SK-N-SH (cell line): ENCODE measurements around the gene TLCD2. TPM values are rescaled to one million over a fixed set of nuclear protein-coding genes. Genes with fewer than 3 reads are reported as not detected.
"Not testable (repeated sequence)": the region's sequence is repeated elsewhere in the genome, so short reads cannot be mapped to it uniquely, and the experiment has no call there.

ENCODE experiments used
- CTCF ChIA-PET: fragments of 300-600, 350-600 bp; formaldehyde crosslinking; extraction: SDS; loops from one replicate; lab custom pipeline; 2021; lab: Yijun Ruan, JAX
- POLR2A ChIA-PET: fragments of 350-600 bp; sonication (Branson Sonifier 250); formaldehyde crosslinking; extraction: SDS; loops from one replicate; lab custom pipeline; 2020; ENCODE audit warnings: antibody characterized with exemption, inconsistent platforms; lab: Yijun Ruan, JAX
- DNase-seq: peaks from one replicate; pipeline ENCODE4 v3.0.0; 2012
- H2AFZ ChIP-seq: fragments of 200-600 bp; sonication (generic); 2 replicates; pipeline ENCODE4 v1.8.1; 2016; ENCODE audit warnings: antibody characterized with exemption, mild to moderate bottlenecking, low read depth
- H3F3A ChIP-seq: fragments of 200-600 bp; sonication (generic); replicated peaks from 2 replicates; pipeline ENCODE3; 2016; ENCODE audit warnings: antibody characterized with exemption, mild to moderate bottlenecking; ENCODE audit not compliant: insufficient read depth
- H3K27ac ChIP-seq, 2 experiments: fragments of 200-500 bp in 1 of 2; fragments of 200-600 bp in 1 of 2; sonication (Bioruptor generic) in 1 of 2; sonication (generic), shearing (Covaris generic) in 1 of 2; 2 replicates each; pipeline versions ENCODE4 v1.5.1 to v1.6.1; 2014 to 2016; ENCODE audit warnings: low read depth in 2 of 2, inconsistent platforms in 1 of 2, low read length in 1 of 2, mild to moderate bottlenecking in 1 of 2, mixed read lengths in 1 of 2
- H3K27me3 ChIP-seq: fragments of 200-600 bp; sonication (generic), shearing (Covaris generic); 2 replicates; pipeline ENCODE4 v1.6.1; 2016; ENCODE audit warnings: mixed run types; ENCODE audit not compliant: insufficient read depth
- H3K36me3 ChIP-seq, 2 experiments: fragments of 200-500 bp in 1 of 2; fragments of 200-600 bp in 1 of 2; sonication (Bioruptor generic) in 1 of 2; sonication (generic) in 1 of 2; replicated peaks in 1 of 2; 2 replicates each; pipeline versions ENCODE3 to v1.5.1; 2014 to 2016; ENCODE audit warnings: low read length in 1 of 2, mild to moderate bottlenecking in 1 of 2; ENCODE audit not compliant: insufficient read depth in 2 of 2, control insufficient read depth in 1 of 2
- H3K4me1 ChIP-seq, 2 experiments: fragments of 200-500 bp in 1 of 2; fragments of 200-600 bp in 1 of 2; sonication (Bioruptor generic) in 1 of 2; sonication (generic), shearing (Covaris generic) in 1 of 2; 2 replicates each; pipeline versions ENCODE4 v1.5.1 to v1.6.1; 2014 to 2016; ENCODE audit warnings: low read depth in 1 of 2, low read length in 1 of 2, mixed run types in 1 of 2; ENCODE audit not compliant: insufficient read depth in 2 of 2, control insufficient read depth in 1 of 2
- H3K4me2 ChIP-seq: fragments of 200-600 bp; sonication (generic), shearing (Covaris generic); 2 replicates; pipeline ENCODE4 v1.6.1; 2017; ENCODE audit warnings: mixed run types
- H3K4me3 ChIP-seq, 2 experiments: fragments of 200-500 bp in 1 of 2; fragments of 200-600 bp in 1 of 2; sonication (Bioruptor generic) in 1 of 2; sonication (generic), shearing (Covaris generic) in 1 of 2; 2 replicates each; pipeline versions ENCODE4 v1.5.1 to v1.8.1; 2014 to 2016; ENCODE audit warnings: low read depth in 2 of 2, inconsistent platforms in 1 of 2, low read length in 1 of 2, mild to moderate bottlenecking in 1 of 2, mixed read lengths in 1 of 2, moderate library complexity in 1 of 2
- H3K79me2 ChIP-seq: fragments of 200-600 bp; sonication (generic); 2 replicates; pipeline ENCODE4 v1.8.1; 2017; ENCODE audit warnings: mild to moderate bottlenecking; ENCODE audit not compliant: insufficient read depth
- H3K9ac ChIP-seq: fragments of 200-600 bp; sonication (generic); 2 replicates; pipeline ENCODE4 v1.6.1; 2017; ENCODE audit warnings: mixed run types
- H3K9me2 ChIP-seq: fragments of 200-600 bp; sonication (generic); 2 replicates; pipeline ENCODE4 v1.6.1; 2017; ENCODE audit warnings: mixed run types
- H3K9me3 ChIP-seq: fragments of 200-600 bp; sonication (generic); 2 replicates; pipeline ENCODE4 v1.6.1; 2017; ENCODE audit warnings: mixed run types, mild to moderate bottlenecking, moderate library complexity
- H4K20me1 ChIP-seq: fragments of 200-600 bp; sonication (generic); 2 replicates; pipeline ENCODE4 v1.6.1; 2017; ENCODE audit warnings: mild to moderate bottlenecking, mixed run types; ENCODE audit not compliant: insufficient read depth
- CHD2 ChIP-seq: fragments of 150-350 bp; IDR thresholded peaks from 2 replicates; pipeline ENCODE4 v1.6.1; 2018; ENCODE audit warnings: low read length; ENCODE audit not compliant: partially characterized antibody
- EZH2phosphoT487 ChIP-seq: fragments of 200-600 bp; sonication (generic); IDR thresholded peaks from 2 replicates; pipeline ENCODE4 v1.6.1; 2017; ENCODE audit warnings: low read depth, mixed run types, mild to moderate bottlenecking, antibody characterized with exemption, moderate library complexity, borderline replicate concordance
- FOXJ3 ChIP-seq: sonication (generic); formaldehyde crosslinking; IDR thresholded peaks from 2 replicates; pipeline ENCODE4 v1.5.1; 2020; ENCODE audit warnings: mild to moderate bottlenecking, missing genetic modification reagents
- MEF2A ChIP-seq: IDR thresholded peaks from 2 replicates; pipeline ENCODE4 v1.4.0; 2012; ENCODE audit warnings: low read depth, borderline replicate concordance
- MXI1 ChIP-seq: IDR thresholded peaks from 2 replicates; pipeline ENCODE4 v1.6.1; 2012; ENCODE audit warnings: mild to moderate bottlenecking, low read depth, low read length, improper control_type of control experiment
- NRF1 ChIP-seq: IDR thresholded peaks from 2 replicates; pipeline ENCODE4 v1.6.1; 2012; ENCODE audit warnings: low read depth, mild to moderate bottlenecking, low read length
- PBX3 ChIP-seq: IDR thresholded peaks from 2 replicates; pipeline ENCODE4; 2012
- RAD21 ChIP-seq: IDR thresholded peaks from 2 replicates; pipeline ENCODE4 v1.6.1; 2012; ENCODE audit warnings: mild to moderate bottlenecking, low read length
- RCOR1 ChIP-seq: fragments of 150-350 bp; IDR thresholded peaks from 2 replicates; pipeline ENCODE4 v1.6.1; 2017; ENCODE audit warnings: antibody characterized with exemption, low read length
- RFX5 ChIP-seq: IDR thresholded peaks from 2 replicates; pipeline ENCODE4 v1.6.1; 2012; ENCODE audit warnings: mild to moderate bottlenecking, improper control_type of control experiment, low read length
- SMC3 ChIP-seq: IDR thresholded peaks from 2 replicates; pipeline ENCODE4 v1.6.1; 2012; ENCODE audit warnings: low read depth, low read length, improper control_type of control experiment
- TAF1 ChIP-seq: IDR thresholded peaks from 2 replicates; pipeline ENCODE4 v1.6.1; 2012; ENCODE audit warnings: low read depth, mild to moderate bottlenecking, low read length, moderate library complexity, borderline replicate concordance
- WGBS: methylation state at CpG from one replicate; pipeline ENCODE4 v1.1.6; 2017; ENCODE audit warnings: low lambda C conversion rate; 5-methylcytosine and 5-hydroxymethylcytosine counted together
- polyA plus RNA-seq, 3 experiments: library from polyadenylated mRNA; depleted of rRNA; stranded (reverse); fragments of >200 nt; gene quantifications; 2 replicates each; pipeline ENCODE4 v1.2.3, GENCODE V29; 2012
- TF ChIP-seq, protein P1 (sequence below): IDR thresholded peaks from 2 replicates; pipeline ENCODE4 v1.4.0; 2012; ENCODE audit warnings: low read depth, borderline replicate concordance
- TF ChIP-seq, protein P2 (sequence below): fragments of 150-350 bp; IDR thresholded peaks from 2 replicates; pipeline ENCODE4 v1.6.1; 2016; ENCODE audit warnings: mild to moderate bottlenecking, low read depth, low read length
- TF ChIP-seq, protein P3 (sequence below): fragments of 200-600 bp; sonication (generic); IDR thresholded peaks from 2 replicates; pipeline ENCODE4 v1.6.1; 2017; ENCODE audit warnings: antibody characterized with exemption, mild to moderate bottlenecking, moderate library complexity

TLCD2 gene
- polyA plus RNA-seq, 1 of the 3 experiments (the other 2 are of a cell fraction): 1.3 TPM

DNA sequence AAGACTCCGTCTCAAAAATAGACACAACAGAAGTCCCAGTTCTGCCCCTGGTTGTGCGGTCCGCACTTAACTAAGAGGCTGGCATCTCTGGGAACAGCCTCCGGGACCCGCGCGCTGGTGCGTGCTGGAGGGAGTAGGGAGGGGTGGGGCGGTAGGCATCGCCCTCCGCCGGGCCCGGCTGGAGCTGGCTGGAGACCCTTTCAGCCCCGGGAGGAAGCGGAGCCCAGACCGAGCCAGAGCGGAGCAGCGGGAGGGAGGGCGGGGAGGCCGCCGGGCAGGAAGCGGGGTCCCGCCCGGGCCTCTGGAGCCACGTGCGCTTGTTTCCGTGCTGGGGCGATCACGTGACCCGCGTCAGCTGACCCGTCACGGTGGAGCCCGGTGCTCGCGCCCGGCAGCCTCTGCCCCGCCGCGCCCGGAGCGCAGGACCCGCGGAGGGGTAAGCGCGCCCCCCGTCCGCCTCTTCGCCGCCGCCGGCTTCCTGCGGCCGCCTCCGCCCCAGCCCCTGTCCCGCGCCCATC is 14.2 kb upstream of the TLCD2 start, which contains the start of gene WDR81 (continued):
- TF ChIP-seq PBX3: no peak

- H3K9ac ChIP-seq, DNase-seq, H3K27me3 ChIP-seq, H3K4me3 ChIP-seq, H3K4me2 ChIP-seq, H3K9me2 ChIP-seq, H3K9me3 ChIP-seq, H2AFZ ChIP-seq, H4K20me1 ChIP-seq, H3K27ac ChIP-seq: not testable (repeated sequence)
- CTCF ChIA-PET: interaction anchor here (0.6 to 8.4 kb wide), 16 partner anchors 13 to 456 kb away, joined by 3 to 112 read pairs (median 5); partner anchors contain the start of gene SERPINF1
- WGBS: 98% methylated on average over 8 of the region's 8 CpGs
- POLR2A ChIA-PET: interaction anchor here (0.7 to 1.6 kb wide), 2 partner anchors 107 to 110 kb away, joined by 3 to 6 read pairs; partner anchors contain the start of gene SMYD4
- H3F3A ChIP-seq: peaks cover 20% of the 10 kb centered on the region
- TF ChIP-seq, protein P1, sequence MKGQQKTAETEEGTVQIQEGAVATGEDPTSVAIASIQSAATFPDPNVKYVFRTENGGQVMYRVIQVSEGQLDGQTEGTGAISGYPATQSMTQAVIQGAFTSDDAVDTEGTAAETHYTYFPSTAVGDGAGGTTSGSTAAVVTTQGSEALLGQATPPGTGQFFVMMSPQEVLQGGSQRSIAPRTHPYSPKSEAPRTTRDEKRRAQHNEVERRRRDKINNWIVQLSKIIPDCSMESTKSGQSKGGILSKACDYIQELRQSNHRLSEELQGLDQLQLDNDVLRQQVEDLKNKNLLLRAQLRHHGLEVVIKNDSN: peak; percentile 23; the same call in 1 of the 2 replicates
- H3K79me2 ChIP-seq: peaks cover 13% of the 10 kb centered on the region; the same call in 1 of the 2 replicates
- peaks cover 6 to 21% of the 10 kb centered on the region in 2 experiments; a peak in 2 of 4 replicates for H3K4me1 ChIP-seq
- H3K36me3 ChIP-seq: peaks cover 0 to 11% of the 10 kb centered on the region in 2 experiments
These were observed 11.8 kb upstream of the TLCD2 start for GRCh38 chr17:1722022-1722421.

DNA sequence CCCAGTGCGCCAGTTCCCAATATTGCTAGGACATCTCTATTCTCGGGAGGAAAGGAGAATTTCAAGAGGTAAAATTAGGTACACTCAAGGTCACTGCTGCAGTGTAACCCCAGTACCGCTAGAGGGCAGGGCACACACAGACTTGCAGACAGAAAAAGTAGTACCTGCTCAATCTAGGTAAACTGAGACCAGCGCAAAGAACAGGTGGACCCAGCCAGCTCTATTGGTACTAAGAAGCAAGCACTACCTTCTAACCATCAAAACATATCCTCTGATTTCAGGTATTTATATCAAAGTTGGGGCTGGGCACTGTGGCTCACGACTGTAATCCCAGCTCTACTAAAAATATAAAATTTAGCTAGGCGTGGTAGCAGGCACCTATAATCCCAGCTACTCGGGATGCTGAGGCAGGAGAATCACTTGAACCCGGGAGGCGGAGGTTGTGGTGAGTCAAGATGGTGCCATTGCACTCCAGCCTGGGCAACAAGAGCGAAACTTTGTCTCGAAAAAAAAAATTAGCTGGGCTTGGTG is 10.7 kb upstream of the TLCD2 start:
- H2AFZ ChIP-seq: peak overlapping the region; percentile 34; the same call in 1 of the 2 replicates
- no peak for DNase-seq
- WGBS: 31% methylated on average over 11 of the region's 11 CpGs

More for the DNA sequence above, 10.7 kb upstream of the TLCD2 start:
- CTCF ChIA-PET: interaction anchor here (0.6 to 8.4 kb wide), 47 partner anchors 9 to 351 kb away, joined by 3 to 112 read pairs (median 4); partner anchors contain the start of genes DPH1, RILP, SERPINF1 and SMYD4
- Histone ChIP-seq H3K4me3 (no peak overlapping the region; a peak in 2 of 4 replicates), H3K36me3 (no peaks in the 10 kb centered on the region), H3K4me2 (0 out of 2 replicates have a peak overlapping the region, but pooled peaks have one; percentile 1), H3K79me2 (peaks cover 11% of the 10 kb centered on the region), H3F3A (peaks cover 23% of the 10 kb centered on the region), H3K9ac (no peak overlapping the region), H3K9me2 (no peaks in the 10 kb centered on the region), H3K4me1 (peaks cover 6 to 21% of the 10 kb centered on the region in 2 experiments; a peak in 2 of 4 replicates), H3K27me3 (no peaks in the 10 kb centered on the region), H4K20me1 (no peaks in the 10 kb centered on the region), H3K9me3 (no peaks in the 10 kb centered on the region), H3K27ac (no peak overlapping the region)
- TF ChIP-seq RFX5 (no peak), RCOR1 (0 out of 2 replicates have a peak, but pooled peaks have one; percentile 27), RAD21 (peak; percentile 95), MEF2A (no peak), PBX3 (no peak), FOXJ3 (CRISPR knock-in tag) (no peak), EZH2phosphoT487 (no peak), MXI1 (no peak), SMC3 (peak; percentile 80), TAF1 (no peak), CHD2 (peak; percentile 37), NRF1 (no peak)
- TF ChIP-seq, protein P2, sequence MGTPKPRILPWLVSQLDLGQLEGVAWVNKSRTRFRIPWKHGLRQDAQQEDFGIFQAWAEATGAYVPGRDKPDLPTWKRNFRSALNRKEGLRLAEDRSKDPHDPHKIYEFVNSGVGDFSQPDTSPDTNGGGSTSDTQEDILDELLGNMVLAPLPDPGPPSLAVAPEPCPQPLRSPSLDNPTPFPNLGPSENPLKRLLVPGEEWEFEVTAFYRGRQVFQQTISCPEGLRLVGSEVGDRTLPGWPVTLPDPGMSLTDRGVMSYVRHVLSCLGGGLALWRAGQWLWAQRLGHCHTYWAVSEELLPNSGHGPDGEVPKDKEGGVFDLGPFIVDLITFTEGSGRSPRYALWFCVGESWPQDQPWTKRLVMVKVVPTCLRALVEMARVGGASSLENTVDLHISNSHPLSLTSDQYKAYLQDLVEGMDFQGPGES: no peak
- TF ChIP-seq, protein P3, sequence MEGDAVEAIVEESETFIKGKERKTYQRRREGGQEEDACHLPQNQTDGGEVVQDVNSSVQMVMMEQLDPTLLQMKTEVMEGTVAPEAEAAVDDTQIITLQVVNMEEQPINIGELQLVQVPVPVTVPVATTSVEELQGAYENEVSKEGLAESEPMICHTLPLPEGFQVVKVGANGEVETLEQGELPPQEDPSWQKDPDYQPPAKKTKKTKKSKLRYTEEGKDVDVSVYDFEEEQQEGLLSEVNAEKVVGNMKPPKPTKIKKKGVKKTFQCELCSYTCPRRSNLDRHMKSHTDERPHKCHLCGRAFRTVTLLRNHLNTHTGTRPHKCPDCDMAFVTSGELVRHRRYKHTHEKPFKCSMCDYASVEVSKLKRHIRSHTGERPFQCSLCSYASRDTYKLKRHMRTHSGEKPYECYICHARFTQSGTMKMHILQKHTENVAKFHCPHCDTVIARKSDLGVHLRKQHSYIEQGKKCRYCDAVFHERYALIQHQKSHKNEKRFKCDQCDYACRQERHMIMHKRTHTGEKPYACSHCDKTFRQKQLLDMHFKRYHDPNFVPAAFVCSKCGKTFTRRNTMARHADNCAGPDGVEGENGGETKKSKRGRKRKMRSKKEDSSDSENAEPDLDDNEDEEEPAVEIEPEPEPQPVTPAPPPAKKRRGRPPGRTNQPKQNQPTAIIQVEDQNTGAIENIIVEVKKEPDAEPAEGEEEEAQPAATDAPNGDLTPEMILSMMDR: peak; percentile 99
- POLR2A ChIA-PET: interaction anchor here (1.6 kb wide), 1 partner anchor 108 kb away, joined by 6 read pairs; the partner anchor contains the start of gene SMYD4
